Measurements from ENCODE around the gene OPCML.

Gene OPCML

GRCh38 chr11:133271206-133271605, 261.1 kb downstream of the OPCML start:
- Histone ChIP-seq H3K79me2 (ENCODE audit: insufficient read depth, low read length) (no peaks in the 10 kb centered on the region), H3K4me2 (ENCODE audit: low read depth, low read length, poor library complexity, severe bottlenecking) (no peak overlapping the region), H3F3A (ENCODE audit: insufficient read depth) (no peaks in the 10 kb centered on the region), H4K20me1 (ENCODE audit: low read depth, low read length) (no peaks in the 10 kb centered on the region), H3K27ac (ENCODE audit: low read depth, low read length) (no peak overlapping the region), H3K36me3 (ENCODE audit: low read length) (no peaks in the 10 kb centered on the region), H3K9me3 (ENCODE audit: insufficient read depth, low read length) (no peaks in the 10 kb centered on the region), H3K9me2 (replicated peaks; ENCODE audit: insufficient read depth, low read length) (no peaks in the 10 kb centered on the region), H3K4me3 (ENCODE audit: insufficient read depth, low read length, poor library complexity, severe bottlenecking) (no peak overlapping the region), H2AFZ (ENCODE audit: low read depth, low read length, severe bottlenecking) (no peak overlapping the region), H3K27me3 (ENCODE audit: low read length) (no peaks in the 10 kb centered on the region), H3K9ac (ENCODE audit: low read length) (no peak overlapping the region)
- TF ChIP-seq EZH2phosphoT487 (conservative IDR thresholded peaks at IDR 0.05; ENCODE audit: low read length) (no peak), CTCF (IDR thresholded peaks at IDR 0.05; ENCODE audit: insufficient read depth, low read length, poor library complexity, severe bottlenecking) (no peak)

GRCh38 chr11:133269267-133269666, 263.0 kb downstream of the OPCML start:
- Histone ChIP-seq H2AFZ (ENCODE audit: low read depth, low read length, severe bottlenecking) (no peak overlapping the region), H3K9me2 (replicated peaks; ENCODE audit: insufficient read depth, low read length) (no peaks in the 10 kb centered on the region), H3K36me3 (ENCODE audit: low read length) (no peaks in the 10 kb centered on the region), H3K27me3 (ENCODE audit: low read length) (no peaks in the 10 kb centered on the region), H3K9ac (ENCODE audit: low read length) (no peak overlapping the region), H4K20me1 (ENCODE audit: low read depth, low read length) (no peaks in the 10 kb centered on the region), H3F3A (ENCODE audit: insufficient read depth) (no peaks in the 10 kb centered on the region), H3K4me2 (ENCODE audit: low read depth, low read length, poor library complexity, severe bottlenecking) (no peak overlapping the region), H3K79me2 (ENCODE audit: insufficient read depth, low read length) (no peaks in the 10 kb centered on the region), H3K27ac (ENCODE audit: low read depth, low read length) (no peak overlapping the region), H3K4me3 (ENCODE audit: insufficient read depth, low read length, poor library complexity, severe bottlenecking) (no peak overlapping the region), H3K9me3 (ENCODE audit: insufficient read depth, low read length) (no peaks in the 10 kb centered on the region)
- no peak for TF ChIP-seq EZH2phosphoT487 (conservative IDR thresholded peaks at IDR 0.05; ENCODE audit: low read length)
- TF ChIP-seq CTCF (IDR thresholded peaks at IDR 0.05; ENCODE audit: insufficient read depth, low read length, poor library complexity, severe bottlenecking): no peak

GRCh38 chr11:133266986-133267385, 265.3 kb downstream of the OPCML start:
- H3K27ac ChIP-seq (ENCODE audit: low read depth, low read length): no peak overlapping the region

More at GRCh38 chr11:133266986-133267385, 265.3 kb downstream of the OPCML start:
- H3K9me3 ChIP-seq (ENCODE audit: insufficient read depth, low read length): no peaks in the 10 kb centered on the region
- no peaks in the 10 kb centered on the region for H3K36me3 ChIP-seq (ENCODE audit: low read length)
- H3K9ac ChIP-seq (ENCODE audit: low read length): no peak overlapping the region
- no peaks in the 10 kb centered on the region for H3K27me3 ChIP-seq (ENCODE audit: low read length)
- no peak overlapping the region for H3K4me2 ChIP-seq (ENCODE audit: low read depth, low read length, poor library complexity, severe bottlenecking)
- H4K20me1 ChIP-seq (ENCODE audit: low read depth, low read length): no peaks in the 10 kb centered on the region
- H2AFZ ChIP-seq (ENCODE audit: low read depth, low read length, severe bottlenecking): no peak overlapping the region
- no peaks in the 10 kb centered on the region for H3K79me2 ChIP-seq (ENCODE audit: insufficient read depth, low read length)
- H3F3A ChIP-seq (ENCODE audit: insufficient read depth): no peaks in the 10 kb centered on the region
- H3K4me3 ChIP-seq (ENCODE audit: insufficient read depth, low read length, poor library complexity, severe bottlenecking): no peak overlapping the region
- TF ChIP-seq CTCF (IDR thresholded peaks at IDR 0.05; ENCODE audit: insufficient read depth, low read length, poor library complexity, severe bottlenecking): no peak
- TF ChIP-seq EZH2phosphoT487 (conservative IDR thresholded peaks at IDR 0.05; ENCODE audit: low read length): no peak
- no peaks in the 10 kb centered on the region for H3K9me2 ChIP-seq (replicated peaks; ENCODE audit: insufficient read depth, low read length)
